Non-pigmented ciliary epithelial cell (primary cell): Measurements from ENCODE around the gene ITIH3.

ENCODE experiments used
- DNase-seq: peaks from one replicate; pipeline ENCODE4 v3.0.0-alpha.2; 2010; ENCODE audit warnings: low read depth

The ITIH3 gene

DNA sequence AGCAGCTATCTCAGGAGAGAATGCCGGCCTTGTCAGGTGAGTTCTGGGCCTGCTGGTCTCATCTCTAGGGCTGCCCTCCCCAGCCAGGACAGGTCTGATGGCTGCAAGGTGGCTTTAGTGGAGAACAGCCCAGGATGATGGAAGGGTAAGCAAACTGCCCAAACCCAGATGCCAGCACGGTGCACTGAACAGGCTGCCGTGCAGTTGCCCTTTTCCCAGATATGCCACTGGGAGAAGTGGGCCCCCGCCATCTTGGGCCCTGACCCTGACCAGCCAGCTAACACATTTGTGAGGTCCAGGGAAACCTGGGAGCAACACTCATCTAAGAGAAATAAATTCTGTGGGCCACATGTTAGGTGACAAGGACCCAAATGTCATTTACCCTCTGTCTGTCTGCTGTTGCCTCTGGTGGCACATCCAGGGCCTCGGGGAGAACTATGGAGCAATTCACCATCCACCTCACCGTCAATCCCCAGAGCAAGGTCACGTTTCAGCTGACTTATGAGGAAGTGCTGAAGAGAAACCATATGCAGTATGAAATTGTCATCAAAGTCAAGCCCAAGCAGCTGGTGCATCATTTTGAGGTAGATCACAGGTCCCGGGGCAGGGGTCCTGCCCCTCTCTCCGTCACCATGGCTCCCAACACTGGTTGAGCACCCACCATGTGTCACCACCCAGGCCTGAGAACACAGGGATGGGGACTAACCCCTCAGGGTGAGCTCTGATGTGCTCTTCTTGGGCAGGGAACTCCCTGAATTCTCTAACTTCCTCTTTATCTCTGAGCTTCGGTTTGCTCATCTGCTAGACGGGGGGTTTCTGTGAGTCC is 15.4 kb upstream of the ITIH3 start:
- DNase-seq = no peak

DNA sequence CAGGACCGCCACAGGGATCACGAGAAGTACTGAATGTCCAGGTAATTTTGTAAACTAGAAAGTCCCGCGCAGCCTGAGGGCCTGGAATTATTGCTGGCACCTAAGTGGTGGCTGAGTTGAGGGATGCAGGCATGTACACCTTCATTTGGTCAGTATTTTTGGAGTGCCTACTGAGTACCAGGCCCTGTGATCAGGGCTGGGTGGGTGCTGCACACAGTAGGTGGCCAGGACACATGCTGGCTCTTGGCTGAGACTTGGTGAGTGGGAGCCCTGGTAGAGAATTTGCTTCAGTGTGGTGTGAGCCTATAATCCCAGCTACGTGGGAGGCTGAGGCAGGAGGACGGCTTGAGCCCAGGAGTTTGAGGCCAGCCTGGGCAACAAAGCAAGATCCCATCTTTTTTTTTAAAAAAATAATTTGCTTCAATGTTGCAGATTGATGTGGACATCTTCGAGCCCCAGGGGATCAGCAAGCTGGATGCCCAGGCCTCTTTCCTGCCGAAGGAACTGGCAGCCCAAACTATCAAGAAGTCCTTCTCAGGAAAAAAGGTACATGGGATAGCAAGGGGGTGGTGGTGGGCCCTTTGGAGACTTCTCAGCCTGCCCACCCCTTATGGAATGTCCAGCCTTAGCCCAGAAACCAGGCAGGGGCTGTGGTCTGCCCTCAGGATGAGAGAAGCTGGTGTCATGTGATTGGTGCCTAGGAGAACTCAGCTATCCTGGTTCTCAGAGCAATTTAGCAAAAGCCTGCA is 14.6 kb upstream of the ITIH3 start:
- DNase-seq = no peak

DNA sequence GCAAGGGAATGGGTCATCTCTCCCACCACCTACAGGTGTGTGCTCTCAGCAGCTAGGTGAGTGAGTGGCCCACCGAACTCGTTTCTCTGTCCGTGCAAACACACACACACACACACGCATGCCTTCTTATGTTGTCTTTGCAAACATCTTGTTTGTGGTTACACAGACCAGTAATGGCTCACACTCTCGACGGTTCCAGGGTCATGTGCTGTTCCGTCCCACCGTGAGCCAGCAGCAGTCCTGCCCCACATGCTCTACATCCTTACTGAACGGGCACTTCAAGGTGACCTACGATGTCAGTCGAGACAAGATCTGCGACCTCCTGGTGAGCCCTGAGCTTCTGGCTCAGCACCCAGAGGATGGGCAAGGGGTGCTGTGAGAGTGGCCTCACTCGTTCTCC is 12.9 kb upstream of the ITIH3 start:
- no peak for DNase-seq

DNA sequence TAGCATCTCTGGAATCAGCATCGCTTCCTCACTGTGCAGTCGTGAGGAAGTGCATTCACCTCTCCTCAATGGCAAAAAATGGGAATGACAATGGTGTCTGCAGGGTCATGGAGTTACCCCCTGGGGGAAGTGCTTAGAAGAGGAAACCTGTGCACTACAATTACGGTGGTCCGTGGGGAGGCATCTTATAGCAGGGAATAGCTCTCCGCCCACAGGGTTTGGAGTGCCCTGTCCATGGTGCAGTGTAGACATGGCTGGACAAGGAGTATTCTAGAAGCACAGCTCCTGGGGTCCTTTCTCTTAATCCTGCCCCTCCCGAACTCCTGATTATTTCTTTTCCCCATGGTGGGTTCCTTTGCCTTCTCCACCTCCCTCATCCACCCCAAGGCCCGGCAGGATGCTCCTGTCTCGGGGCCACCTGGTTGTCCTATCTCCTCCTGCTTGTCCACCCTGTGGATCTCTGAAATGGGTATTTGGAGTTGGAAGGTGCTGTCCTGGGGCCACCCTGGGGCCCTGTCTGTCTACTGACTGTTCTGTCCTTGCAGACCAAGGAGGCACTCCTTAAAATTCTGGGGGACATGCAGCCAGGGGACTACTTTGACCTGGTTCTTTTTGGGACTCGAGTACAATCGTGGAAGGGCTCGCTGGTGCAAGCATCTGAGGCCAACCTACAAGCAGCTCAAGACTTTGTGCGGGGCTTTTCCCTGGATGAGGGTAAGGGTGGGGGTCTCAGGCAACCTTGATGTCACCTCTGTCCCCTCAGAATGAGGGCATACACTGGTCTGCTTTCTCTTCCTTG is 12.0 kb upstream of the ITIH3 start:
- no peak for DNase-seq

DNA sequence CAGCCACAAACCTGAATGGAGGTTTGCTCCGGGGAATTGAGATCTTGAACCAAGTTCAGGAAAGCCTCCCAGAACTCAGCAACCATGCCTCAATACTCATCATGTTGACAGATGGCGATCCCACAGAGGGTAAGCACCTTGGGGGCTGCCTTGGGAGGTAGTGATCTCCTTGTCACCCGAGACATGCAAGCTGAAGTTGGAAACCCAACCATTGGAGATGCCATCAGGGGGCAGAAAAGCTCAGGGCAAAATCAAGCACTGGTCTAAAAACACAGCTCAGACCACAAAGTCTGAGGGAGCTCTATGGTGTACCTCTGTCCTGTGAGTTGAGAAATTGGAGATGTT is 11.4 kb upstream of the ITIH3 start:
- no peak for DNase-seq

DNA sequence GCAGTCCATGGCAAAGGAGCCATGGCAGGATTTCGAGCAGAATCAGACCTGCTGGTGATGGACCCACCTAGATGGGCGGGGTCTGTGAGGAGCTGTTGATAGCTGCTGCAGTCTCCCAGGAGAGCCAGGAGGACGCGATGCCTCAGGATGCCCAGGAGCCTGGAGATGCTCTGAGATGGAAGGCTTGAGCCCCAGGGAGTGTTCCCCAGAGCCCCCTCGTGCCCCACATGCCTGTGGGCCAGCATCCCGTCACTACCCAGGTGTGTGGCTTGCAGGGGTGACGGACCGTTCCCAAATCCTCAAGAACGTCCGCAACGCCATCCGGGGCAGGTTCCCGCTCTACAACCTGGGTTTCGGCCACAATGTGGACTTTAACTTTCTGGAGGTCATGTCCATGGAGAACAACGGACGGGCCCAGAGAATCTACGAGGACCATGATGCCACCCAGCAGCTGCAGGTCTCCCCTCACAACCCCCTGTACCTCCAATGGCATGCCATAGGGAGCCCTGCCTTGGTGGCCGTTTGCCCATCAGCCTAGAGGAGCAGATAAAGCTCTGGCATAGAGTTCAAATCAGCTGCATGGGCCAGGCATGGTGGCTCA is 10.5 kb upstream of the ITIH3 start:
- no peak for DNase-seq

DNA sequence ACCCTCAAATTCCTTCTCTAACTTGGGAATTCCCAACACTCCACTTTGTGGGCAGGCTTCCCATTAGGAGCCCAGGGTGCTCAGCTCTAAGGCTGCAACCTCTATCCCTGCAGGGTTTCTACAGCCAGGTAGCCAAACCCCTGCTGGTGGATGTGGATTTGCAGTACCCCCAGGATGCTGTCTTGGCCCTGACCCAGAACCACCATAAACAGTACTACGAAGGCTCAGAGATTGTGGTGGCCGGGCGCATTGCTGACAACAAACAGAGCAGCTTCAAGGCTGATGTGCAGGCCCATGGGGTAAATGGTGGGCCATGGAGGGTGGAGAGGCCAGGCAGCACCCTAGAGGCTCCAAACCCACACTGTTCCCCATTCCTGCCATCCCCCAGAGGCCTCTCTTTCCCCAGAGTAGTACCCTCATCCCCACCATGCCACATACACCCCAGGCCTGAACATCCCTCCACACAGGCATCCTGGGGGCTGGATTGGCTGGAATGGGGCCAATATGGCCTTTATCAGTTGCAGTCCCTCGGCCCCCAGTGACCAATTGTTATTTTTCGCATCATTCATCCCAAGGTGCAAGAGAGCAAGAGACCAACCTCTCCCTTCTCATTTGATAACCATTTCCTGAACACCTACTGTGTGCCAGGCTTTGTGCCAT is 9.5 kb upstream of the ITIH3 start:
- no peak for DNase-seq

DNA sequence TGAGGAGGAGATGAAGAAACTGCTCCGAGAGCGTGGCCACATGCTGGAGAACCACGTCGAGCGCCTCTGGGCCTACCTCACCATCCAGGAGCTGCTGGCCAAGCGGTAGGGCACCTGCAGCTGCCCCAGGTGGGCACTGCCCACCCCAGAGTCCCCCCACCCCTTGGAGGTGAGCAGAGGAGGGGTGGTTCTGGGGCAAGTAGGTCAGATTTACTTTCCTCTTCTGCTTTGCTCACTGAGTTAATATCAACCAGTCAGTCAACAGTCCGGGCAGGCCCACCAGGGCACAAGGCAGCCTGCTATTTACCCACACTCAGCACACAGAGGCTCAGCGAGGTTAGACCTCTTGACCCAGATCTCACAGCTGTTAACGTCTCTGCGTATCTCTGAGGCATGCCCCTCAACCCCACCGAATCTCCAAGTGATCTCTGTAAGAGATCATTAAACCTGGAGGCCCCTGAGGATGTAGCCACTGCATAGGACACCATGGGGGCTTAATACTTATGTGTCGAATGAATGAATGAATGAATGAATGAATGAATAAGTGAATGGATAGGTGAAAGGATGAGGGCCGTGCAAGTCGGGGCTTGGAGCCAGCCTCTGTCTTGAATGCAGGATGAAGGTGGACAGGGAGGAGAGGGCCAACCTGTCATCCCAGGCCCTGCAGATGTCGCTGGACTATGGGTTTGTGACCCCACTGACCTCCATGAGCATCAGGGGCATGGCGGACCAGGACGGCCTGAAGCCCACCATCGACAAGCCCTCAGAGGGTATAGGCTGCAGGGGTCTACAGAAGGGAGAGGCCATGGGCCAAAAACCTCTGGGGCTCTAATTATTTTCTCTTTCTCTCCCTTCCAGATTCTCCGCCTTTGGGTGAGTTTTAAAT is 8.0 kb upstream of the ITIH3 start:
- no peak for DNase-seq

DNA sequence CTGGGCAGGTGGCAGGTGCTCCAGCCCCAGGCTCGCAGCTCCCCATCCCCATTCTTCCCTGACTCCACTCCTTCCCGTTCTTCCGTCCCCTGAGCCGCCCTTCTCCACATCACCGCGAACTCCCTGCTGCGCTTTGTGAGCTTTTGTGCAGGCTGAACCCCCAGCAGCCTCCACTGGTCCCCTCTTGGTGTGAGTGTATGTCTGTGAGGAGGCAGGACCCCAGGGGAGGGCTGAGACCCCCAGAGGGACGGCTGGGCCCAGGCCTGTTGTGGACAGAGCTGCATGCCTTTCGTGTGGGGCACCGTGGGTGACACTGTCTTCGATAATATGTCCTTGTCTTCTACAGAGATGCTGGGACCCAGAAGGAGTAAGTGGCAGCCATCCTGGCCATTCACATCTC is 7.3 kb upstream of the ITIH3 start:
- DNase-seq = no peak

DNA sequence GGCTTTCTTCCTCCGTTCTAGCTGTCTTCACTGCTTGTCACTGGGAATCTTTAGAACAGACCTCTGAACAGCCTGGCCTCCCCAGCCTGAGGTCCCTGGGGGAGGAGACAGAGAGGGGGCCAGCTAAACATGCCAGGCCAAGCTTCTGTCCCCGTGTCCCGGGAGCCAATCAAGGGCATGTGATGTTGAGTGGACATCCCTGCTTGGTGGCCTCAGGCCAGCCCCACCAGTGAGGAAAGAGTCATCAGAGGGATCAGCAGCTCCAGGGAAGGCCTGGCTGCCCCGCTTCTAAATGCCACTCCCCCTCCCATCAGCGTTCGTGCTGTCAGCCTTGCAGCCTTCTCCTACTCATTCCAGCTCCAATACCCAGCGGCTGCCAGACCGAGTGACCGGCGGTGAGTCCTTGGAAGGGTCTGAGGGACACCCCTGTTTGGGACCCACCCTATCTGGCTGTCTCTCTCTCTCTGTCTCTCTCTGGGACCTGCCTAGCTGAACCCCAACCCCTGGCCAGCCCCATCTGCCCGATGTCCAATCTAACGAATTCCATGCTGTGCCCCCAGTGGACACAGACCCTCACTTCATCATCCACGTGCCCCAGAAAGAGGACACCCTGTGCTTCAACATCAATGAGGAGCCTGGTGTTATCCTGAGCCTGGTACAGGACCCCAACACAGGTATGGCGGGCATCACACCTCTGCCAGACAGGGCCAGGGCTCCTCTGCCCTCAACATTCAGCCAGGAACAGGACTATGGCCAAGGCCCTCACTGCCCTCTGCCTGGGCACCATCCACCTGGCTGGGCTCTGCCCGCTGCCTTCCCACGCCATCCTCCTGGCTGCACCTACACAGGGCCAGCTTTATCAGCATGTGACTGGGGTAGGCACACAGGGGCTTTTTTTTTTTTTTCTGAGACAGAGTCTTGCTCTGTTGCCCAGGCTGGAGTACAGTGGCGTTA is 6.6 kb upstream of the ITIH3 start:
- no peak for DNase-seq

DNA sequence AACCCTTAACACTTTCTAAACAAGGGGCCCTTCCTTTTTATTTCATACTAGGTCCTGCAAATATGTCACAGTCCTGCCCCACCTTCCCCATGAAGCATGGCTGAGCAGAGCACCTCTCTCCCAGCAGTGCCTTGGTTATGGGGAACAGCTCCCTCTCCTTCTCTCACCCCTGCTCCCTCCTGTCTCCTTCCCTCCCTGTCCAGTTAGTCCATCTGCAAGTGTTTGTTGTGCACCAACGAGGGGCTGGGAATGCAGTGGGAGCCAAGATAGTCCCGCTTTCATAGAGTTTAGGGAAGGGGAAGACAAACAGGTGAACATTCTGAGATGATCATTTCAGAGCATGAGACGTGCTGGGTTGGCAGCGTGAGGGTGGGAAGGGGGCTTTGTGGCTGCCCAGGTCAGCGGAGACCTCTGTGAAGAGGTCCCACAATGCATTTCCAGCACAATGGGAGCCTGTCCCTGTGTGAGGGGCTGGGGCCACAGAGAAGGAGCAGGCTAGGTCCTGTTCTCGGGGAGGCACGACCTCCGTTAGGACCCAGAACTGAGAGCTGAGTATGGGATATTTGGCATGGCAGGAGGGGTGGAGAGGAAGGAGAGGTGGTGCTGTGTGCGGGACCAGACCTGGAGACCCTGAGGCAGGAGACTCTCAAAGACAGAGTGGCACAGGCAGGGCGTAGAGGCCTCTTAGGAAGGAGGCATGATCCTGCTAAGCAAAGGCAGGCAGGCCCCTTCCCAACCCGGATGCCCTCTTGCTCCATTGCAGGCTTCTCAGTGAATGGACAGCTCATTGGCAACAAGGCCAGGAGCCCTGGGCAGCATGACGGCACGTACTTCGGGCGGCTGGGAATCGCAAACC is 5.5 kb upstream of the ITIH3 start:
- DNase-seq = no peak

DNA sequence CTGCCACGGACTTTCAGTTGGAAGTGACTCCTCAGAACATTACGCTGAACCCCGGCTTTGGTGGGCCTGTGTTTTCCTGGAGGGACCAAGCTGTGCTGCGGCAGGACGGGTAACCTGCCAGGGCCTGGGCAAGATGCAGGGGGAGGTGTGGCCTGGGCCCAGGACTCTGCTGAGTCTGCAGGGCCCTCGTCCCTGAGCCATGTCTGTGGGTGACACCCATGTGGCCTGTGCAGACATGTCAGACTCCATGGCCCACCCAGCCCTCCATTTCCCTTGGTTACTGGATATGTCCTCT is 4.9 kb upstream of the ITIH3 start:
- DNase-seq = no peak

DNA sequence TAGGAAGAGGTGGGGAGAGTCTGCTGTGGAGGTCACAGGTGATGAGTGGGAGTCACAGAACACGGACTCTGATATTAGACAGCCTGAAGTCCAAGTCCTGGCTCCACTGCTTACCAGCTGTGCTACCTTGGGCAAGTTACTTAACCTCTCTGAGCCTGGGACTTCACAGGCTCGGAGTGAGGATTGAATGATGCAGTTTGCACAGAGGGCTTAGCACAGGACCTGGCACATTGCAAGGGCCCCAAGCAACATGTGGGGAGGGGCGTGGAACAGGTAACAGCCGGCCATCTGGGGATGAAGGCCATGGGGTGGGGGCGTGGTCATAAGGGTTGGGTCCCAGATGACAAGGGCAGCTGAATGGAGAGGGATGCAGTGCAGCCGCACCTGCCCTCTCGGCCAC is 4.3 kb upstream of the ITIH3 start:
- no peak for DNase-seq

DNA sequence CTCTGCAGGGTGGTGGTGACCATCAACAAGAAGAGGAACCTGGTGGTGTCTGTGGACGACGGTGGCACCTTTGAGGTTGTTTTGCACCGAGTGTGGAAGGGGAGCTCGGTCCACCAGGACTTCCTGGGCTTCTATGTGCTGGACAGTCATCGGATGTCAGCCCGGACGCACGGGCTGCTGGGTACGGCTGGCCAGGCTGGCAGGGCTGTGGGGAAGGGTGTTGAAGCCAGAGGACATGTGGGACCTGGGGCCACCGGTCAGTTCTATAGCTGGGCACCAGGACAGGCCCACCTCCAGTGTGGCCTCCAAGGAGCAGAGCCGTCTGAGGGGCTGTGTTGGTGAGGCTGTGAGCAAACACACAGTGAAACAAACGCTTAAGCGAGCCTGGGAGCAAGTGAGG is 3.9 kb upstream of the ITIH3 start:
- DNase-seq = no peak

DNA sequence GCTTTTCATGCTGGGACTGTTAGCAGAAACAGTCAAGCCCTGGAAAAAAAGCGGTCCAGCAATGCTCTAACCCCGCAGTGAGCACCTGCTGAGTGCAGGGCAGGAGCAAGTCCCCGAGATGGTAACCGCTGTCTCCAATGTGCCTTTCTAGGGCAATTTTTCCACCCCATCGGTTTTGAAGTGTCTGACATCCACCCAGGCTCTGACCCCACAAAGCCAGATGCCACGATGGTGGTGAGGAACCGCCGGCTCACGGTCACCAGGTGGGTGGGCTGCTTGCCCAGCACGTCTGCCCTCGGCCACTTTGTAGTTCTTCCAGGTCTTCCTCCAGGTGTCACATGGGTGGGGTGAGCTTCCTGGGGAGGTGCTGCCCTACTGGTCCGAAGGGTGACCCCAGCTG is 3.2 kb upstream of the ITIH3 start:
- no peak for DNase-seq

DNA sequence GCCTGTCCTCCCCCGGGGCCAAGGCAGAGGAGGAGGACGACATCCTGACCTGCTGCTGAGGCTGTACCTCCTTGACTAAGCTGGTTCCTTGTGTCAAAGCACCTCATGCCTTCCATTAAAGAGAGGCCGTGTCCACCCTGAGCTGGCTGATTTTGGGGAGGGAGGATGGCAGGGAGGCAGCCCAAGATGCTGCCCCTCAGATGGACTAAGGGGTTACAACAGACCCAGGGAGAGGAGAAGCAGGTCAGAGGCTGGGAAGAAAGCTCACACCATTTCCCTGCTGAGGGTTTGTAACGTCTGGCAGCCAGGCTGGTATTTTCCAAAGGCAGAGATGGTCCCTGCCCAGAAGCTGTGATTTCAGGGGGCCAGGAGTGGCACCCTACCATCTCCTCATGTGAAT is 2.7 kb upstream of the ITIH3 start:
- DNase-seq = no peak

DNA sequence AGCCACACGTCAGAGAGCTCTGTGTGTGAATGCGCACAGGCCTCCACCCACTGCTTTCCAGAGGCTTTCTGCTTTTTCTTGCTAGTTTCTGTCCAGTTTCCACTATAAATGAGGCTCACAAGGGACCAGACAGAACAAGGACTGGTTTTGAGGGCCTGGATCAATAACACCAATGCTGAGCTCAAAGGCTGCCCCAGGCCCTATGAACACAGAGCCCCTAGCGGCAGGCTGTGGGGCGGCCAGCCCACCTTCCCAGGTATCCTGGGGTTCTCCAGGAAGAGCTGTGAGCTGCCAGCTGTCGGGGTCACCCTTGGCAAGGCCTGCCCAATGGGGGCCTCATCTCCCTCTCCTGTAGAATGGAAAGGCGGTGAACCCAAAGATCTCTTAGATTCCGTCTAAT is 2.2 kb upstream of the ITIH3 start:
- no peak for DNase-seq

DNA sequence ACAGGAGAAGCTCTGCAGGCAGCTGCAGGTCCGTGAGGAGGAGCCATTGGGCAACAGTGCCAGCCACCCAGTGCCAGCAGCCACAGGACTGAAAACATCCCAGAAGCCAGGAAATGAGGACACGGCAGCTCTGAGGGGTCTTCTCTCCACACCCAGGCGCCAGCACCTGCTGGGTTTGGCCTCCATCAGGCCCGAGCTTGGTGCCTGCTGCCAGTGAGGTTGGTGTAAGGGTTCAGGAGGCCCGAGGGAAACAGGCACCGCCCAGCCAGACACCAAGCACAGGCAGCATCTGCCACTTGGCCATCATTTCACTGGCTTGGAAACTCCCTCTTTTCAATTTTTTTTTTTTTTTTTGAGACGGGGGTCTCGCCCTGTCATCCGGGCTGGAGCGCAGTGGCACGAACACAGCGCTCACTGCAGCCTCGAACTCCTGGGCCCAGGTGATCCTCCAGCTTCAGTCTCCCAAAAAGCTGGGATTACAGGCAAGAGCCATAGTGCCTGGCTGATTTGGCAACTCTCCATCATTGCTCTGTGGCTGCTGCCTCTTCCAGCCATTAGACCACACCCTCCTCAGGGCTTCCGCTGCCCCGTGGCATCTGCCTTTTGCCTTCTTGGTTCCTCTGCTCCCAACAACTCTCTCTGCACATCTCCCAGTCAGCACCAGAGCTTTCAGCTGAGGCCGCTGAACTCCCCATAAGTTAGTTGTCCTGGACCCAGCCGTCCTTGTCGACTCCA is 1.5 kb upstream of the ITIH3 start:
- DNase-seq = no peak
